Measurements from ENCODE around the gene UXT.

- TF ChIP-seq CTCF (conservative IDR thresholded peaks at IDR 0.05; ENCODE audit: low read length) (no peak), EZH2phosphoT487 (IDR thresholded peaks at IDR 0.05; ENCODE audit: borderline replicate concordance, low read depth, low read length) (no peak)
Observed at GRCh38 chrX:47658684-47659420, at the start of gene UXT.

Data from OCI-LY7 (cell line).